Body of pancreas (tissue), 4 donors: Measurements from ENCODE around the gene GNAT3.

Experiments used
- CTCF ChIP-seq, 7 experiments: fragments of 450-650 bp in 4 of 7; fragments of 200-600 bp in 3 of 7; sonication (generic) in 3 of 7; IDR thresholded peaks; one replicate each; pipeline ENCODE4 v1.5.1; 2016 to 2019; ENCODE audit warnings: antibody characterized with exemption in 7 of 7
- POLR2A ChIP-seq, 3 donors: fragments of 450-650 bp; IDR thresholded peaks; one replicate each; pipeline ENCODE4 v1.6.1; 2016; ENCODE audit warnings: antibody characterized with exemption in 3 of 3, mild to moderate bottlenecking in 2 of 3

- no peak for TF ChIP-seq POLR2A (IDR thresholded peaks at IDR 0.05)
- TF ChIP-seq CTCF (IDR thresholded peaks at IDR 0.05): no peak
Observed at GRCh38 chr7:80478683-80479082, 33.2 kb downstream of the GNAT3 start.
